ENCODE data around the gene MCF2L. TPM values are rescaled to one million over a fixed set of nuclear protein-coding genes. Genes with fewer than 3 reads are reported as not detected.

Gene MCF2L
- total and polyA plus RNA-seq, 12 donors = 29.6 to 99.8 (median 45.3) TPM

DNA sequence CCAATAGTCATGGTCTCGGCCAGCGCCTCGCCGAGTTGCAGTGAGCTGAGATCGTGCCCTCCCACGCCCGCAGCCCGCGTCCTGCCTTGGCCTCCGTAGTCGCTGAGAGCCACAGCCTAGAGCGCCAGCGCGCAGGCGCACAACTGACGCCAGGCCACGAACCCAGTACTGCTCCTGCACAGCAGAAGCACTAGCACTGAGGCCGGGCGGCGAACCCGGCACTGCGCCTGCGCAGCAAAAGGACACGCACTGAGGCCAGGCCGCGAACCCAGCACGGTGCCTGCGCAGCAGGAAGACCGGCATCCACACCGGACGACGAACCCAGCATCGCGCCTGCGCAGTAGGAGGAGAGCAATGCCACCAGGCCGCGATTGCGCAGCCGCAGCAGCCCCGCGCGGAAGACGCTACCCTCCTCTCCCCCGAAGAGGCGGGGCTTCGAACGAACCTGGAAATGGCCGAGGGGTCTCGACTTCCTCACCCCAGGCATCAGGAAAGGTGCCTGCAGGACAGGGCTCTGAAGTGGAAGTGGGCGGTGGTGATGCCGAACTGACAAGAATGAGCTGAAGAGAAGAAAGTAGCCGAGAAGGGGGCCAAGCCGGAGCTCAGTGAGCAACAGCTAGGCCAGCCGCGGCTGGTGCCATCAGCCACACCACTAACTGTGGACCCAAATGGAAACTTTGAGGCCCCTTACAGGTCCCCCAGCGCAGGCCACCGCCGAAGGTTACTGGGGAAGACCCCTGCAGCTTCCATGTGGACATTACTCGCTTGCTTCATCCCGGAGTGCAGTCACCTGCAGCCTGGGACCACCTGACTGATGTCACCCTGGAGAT lies 161.1 kb downstream of the MCF2L start:
- WGBS, 2 donors = 38 to 40% methylated on average over 60 of the region's 60 CpGs
- H3K36me3 ChIP-seq = no peaks in the 10 kb centered on the region
- H3K4me1 ChIP-seq = peaks cover 0 to 10% (median 5%) of the 10 kb centered on the region in 9 donors
- H3K9me3 ChIP-seq = no peaks in the 10 kb centered on the region
- peak overlapping the region in 9 of 10 donors; percentile 18 to 52 (median 42) for H3K4me3 ChIP-seq
- ATAC-seq (peak; percentile 42 to 90 (median 68)), DNase-seq (peak in 1 of 2 donors; percentile 73)
- TF ChIP-seq, protein P1, sequence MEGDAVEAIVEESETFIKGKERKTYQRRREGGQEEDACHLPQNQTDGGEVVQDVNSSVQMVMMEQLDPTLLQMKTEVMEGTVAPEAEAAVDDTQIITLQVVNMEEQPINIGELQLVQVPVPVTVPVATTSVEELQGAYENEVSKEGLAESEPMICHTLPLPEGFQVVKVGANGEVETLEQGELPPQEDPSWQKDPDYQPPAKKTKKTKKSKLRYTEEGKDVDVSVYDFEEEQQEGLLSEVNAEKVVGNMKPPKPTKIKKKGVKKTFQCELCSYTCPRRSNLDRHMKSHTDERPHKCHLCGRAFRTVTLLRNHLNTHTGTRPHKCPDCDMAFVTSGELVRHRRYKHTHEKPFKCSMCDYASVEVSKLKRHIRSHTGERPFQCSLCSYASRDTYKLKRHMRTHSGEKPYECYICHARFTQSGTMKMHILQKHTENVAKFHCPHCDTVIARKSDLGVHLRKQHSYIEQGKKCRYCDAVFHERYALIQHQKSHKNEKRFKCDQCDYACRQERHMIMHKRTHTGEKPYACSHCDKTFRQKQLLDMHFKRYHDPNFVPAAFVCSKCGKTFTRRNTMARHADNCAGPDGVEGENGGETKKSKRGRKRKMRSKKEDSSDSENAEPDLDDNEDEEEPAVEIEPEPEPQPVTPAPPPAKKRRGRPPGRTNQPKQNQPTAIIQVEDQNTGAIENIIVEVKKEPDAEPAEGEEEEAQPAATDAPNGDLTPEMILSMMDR (IDR thresholded peaks at IDR 0.05) = no peak
- H3K27ac ChIP-seq = no peak overlapping the region
- intact Hi-C loops (cut with DNase I) = no loop called here
- H3K27me3 ChIP-seq = peaks cover 0 to 22% (median 4%) of the 10 kb centered on the region in 7 donors

DNA sequence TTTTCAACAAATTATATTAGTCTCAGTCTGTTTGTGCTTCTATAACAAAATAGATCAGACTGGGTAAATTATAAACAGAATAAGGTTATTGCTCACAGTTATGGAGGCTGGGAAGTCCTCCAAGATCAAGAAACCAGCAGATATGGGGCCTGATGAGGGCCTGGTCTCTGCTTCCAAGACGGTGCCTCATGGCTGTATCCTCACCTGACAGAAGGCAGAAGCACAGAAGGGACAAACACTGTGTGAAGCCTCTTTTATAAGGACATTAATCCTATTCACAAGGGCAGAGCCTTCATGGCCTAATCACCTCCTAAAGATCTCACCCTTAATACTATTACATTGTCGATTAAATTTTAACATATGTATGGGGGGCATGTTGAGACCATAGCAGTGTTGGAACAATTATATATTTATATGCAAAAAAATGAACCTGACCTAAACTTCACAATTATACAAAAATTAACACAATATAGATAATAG lies 166.3 kb downstream of the MCF2L start:
- Histone ChIP-seq H3K4me3 (no peak overlapping the region), H3K4me1 (peaks cover 0 to 2% (median 0%) of the 10 kb centered on the region in 9 donors), H3K36me3 (no peaks in the 10 kb centered on the region), H3K9me3 (no peaks in the 10 kb centered on the region), H3K27ac (no peak overlapping the region), H3K27me3 (peaks cover 0 to 13% (median 0%) of the 10 kb centered on the region in 7 donors)
- intact Hi-C loops (cut with DNase I) = no loop called here
- TF ChIP-seq, protein P1 (IDR thresholded peaks at IDR 0.05) = no peak
- ATAC-seq (no peak), DNase-seq (no peak)
- WGBS, 2 donors = 82 to 91% methylated on average over 2 of the region's 2 CpGs

DNA sequence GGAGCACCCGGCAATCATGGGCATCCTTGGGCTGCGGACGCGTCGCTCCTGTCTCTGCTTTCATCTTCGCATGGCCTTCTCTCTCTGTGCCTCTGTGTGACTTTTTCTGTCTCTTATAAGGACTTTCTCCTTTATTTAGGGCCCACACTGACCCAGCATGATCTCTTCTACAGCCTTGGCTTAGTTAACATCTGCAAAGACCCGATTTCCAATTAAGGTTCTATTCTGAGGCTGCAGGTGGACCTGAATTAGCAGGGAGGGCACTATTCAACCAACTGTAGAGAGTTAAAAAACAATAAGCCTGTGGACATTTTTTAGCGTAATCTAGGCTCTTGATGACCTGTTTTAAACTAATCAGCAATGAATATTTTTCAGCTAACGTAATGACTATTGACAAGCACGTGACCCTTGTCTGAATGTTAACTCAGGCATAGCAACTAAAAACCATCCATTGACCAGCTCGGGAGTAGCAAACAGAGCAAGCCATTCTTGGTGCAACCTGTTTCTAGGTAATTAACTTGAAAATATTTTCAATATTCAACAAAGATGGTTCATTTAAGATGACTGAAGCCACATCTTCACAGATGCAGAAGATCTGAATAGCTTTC lies 168.8 kb downstream of the MCF2L start:
- H3K36me3 ChIP-seq = no peaks in the 10 kb centered on the region
- H3K4me3 ChIP-seq = no peak overlapping the region
- intact Hi-C loops (cut with DNase I) = no loop called here
- ATAC-seq (no peak), DNase-seq (no peak)
- H3K27ac ChIP-seq = no peak overlapping the region
- TF ChIP-seq, protein P1 (IDR thresholded peaks at IDR 0.05) = no peak
- H3K27me3 ChIP-seq = peaks cover 0 to 6% (median 0%) of the 10 kb centered on the region in 7 donors
- no peaks in the 10 kb centered on the region for H3K4me1 ChIP-seq
- 87 to 90% methylated on average over 11 of the region's 11 CpGs for WGBS, 2 donors
- no peaks in the 10 kb centered on the region for H3K9me3 ChIP-seq

DNA sequence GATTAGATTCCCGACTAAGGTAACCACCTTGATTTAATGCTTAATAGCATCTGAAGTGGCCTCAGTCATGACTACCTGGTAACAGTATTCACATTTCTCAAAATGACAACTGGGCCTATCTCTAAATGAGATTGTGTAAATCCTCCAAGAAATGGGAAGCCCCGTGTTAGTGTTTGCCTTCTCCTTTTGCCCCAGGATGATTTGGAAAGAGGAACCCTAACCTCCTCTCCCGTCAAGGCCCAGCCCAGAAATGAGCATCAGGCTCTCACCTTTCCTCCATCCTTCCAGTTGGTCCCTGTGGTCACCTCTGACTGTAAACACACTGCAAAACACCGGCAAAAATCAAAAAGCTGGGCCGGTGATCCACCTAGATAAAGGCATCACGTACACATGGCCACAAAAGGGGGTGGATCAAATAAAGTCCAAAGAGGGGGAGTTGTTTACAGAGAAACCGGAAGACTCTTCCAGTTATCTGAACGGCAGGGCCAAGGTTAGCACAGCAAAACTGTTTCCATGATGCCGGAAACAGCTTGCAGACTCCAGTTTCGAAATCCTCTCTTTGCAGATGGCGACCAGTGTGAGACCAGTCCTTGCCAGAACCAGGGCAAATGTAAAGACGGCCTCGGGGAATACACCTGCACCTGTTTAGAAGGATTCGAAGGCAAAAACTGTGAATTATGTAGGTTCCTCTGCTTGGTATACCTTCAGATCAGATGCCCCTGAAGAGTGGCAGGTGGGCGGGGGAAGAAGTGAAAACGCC lies 170.0 kb downstream of the MCF2L start:
- no peak for DNase-seq
- Histone ChIP-seq H3K9me3 (no peaks in the 10 kb centered on the region), H3K27ac (no peak overlapping the region), H3K4me3 (no peak overlapping the region), H3K27me3 (no peaks in the 10 kb centered on the region), H3K36me3 (no peaks in the 10 kb centered on the region), H3K4me1 (no peaks in the 10 kb centered on the region)
- ATAC-seq = no peak
- intact Hi-C loops (cut with DNase I) = no loop called here
- TF ChIP-seq, protein P1 (IDR thresholded peaks at IDR 0.05) = no peak
- 75 to 85% methylated on average over 16 of the region's 16 CpGs for WGBS, 2 donors
